Stimulated activated CD8-positive, alpha-beta memory T cell treated with anti-CD3 and anti-CD28 coated beads, Interleukin-4, amount 100 ng/mL, for 24 hours (primary cell): ENCODE results near the gene FAM13B.
"Not testable (repeated sequence)": the region's sequence is repeated elsewhere in the genome, so short reads cannot be mapped to it uniquely, and the experiment has no call there.

ENCODE experiments used
- DNase-seq: peaks from one replicate; pipeline ENCODE4 v3.0.0-alpha.2; 2020; ENCODE audit warnings: low read depth

The FAM13B gene

GRCh38 chr5:138032572-138033385, at the start of gene FAM13B:
Gene FAM13B, minus strand, starts transcription at chr5:138033079. Its CDS starts 13,968 bp downstream, at chr5:138019111.
- DNase-seq: peak; percentile 65

GRCh38 chr5:138082033-138082432, 49.2 kb upstream of the FAM13B start:
- DNase-seq: no peak

GRCh38 chr5:138078006-138078643, 45.2 kb upstream of the FAM13B start:
- DNase-seq: no peak

GRCh38 chr5:138077064-138077696, 44.3 kb upstream of the FAM13B start:
- DNase-seq: peak; percentile 8

- DNase-seq: not testable (repeated sequence)
Observed at GRCh38 chr5:138070026-138070425, 37.1 kb upstream of the FAM13B start.

DNA sequence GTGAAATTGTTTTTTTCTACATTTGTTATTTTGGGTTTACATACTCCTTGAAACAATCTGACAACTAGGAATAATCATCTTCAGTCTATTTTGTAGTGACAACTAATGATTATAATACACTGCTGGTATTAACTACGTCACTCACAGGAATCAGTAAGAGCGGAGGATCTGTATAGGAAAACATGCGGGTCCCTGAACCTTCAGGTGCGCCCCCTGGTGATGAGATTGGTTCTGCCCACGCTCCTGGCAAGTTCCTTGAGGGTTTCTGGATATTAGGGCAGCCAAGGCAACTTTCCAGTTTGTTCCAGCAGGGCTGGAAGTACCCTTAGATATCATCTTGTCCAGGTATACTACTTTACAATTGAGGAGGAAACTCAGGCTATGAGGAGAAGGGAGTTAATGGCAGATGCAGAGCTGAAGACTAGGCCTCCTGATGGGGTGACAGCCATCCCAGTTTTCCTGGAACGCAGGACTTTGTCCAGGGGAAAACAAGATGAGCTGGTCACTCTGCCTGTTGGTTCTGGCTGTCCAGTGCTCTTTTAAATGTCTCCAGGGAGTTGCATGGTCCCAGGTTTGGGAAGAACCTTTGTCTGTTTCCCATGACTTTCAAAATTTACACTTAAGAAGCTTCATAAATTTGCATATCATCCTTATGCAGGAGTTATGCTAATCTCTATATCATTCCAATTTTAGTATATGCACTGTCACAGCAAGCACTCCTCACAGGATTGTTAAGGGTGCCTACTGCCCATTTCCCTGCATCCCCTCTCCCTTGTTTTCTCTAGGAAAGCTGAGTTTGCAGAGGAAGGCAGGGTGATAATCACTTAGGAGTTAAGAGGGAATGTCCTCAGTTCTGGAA, 36.1 kb upstream of the FAM13B start:
- DNase-seq: peak; percentile 57

- no peak for DNase-seq
Observed at GRCh38 chr5:138067945-138068344, 35.1 kb upstream of the FAM13B start.

GRCh38 chr5:138065102-138065501, 32.2 kb upstream of the FAM13B start:
- DNase-seq: no peak

DNA sequence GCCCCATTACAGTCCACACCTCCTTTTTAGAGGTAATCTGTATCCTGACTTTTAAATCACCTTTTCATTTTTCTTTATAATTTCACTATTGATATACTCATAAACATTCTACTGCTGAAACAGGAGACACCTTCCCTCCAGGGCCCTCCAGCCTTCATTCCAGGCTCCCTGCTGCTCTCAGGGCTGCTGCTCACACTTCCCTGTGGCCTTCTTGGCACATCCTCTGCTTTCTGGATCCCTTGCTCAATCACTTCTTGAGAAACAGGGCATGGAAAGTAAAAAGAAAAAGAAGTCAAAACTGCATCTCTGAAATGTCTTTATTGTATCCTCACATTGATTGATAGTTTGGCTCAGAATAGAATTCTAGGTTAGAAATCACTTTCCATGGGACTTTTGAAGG, 31.6 kb upstream of the FAM13B start:
- no peak for DNase-seq

- no peak for DNase-seq
Observed at GRCh38 chr5:138054847-138055558, 22.1 kb upstream of the FAM13B start.

- no peak for DNase-seq
Observed at GRCh38 chr5:138054206-138054605, 21.3 kb upstream of the FAM13B start.

GRCh38 chr5:138053554-138053953, 20.7 kb upstream of the FAM13B start:
- no peak for DNase-seq

DNA sequence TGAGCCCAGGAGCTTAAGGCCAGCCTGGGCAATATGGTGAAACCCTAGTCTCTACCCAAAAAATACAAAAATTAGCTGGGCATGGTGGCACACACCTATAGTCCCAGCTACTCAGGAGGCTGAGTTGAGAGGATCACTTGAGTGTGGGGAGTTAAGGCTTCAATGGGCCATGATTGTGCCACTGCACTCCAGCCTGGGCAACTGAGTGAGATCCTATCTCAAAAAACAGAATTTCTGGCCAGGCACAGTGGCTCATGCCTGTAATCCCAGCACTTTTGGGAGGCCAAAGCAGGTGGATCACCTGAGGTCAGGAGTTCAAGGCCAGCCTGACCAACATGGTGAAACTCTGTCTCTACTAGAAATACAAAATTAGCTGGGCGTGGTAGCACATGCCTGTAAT, 19.8 kb upstream of the FAM13B start:
- not testable (repeated sequence) for DNase-seq

DNA sequence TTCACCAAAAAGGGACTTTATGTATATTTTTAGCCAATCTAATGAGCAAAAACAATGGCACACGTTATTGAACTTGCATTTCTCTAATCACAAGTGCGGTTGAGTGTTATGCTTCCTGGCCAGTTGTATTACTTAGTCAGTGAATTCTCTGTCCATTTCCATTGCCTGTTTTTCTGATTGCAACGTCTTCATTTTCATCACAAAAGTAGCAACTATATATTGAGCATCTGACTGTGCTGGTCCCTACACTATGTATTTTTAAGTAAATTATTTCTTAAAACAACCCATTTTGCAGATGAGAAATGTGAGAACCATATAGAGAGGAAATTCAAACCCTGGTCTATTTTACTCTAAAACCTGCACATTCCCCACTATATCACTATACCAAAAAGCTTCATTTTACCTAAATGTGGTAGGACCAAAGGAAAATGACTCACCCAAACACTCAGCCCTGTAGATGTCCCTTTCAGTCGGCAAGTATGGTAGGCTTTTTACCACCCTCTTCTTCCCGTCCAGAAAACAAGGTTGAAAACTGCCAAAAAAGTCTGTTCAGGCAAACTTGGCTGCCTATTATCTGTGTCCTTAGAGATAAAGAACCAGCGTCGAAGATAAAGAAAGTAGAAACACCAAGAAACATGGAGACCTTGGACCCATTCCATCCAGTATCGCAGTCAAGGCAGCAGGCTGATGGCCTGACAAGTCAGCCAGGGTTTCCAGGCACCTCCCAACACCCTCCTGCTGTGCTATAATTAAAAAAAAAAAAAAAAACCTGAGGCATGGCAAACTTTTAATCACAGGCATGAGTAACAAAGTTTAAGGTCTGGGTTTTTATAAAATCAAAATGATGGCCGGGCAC, 18.8 kb upstream of the FAM13B start:
- DNase-seq: no peak

GRCh38 chr5:138045283-138045682, 12.4 kb upstream of the FAM13B start:
- DNase-seq: not testable (repeated sequence)

GRCh38 chr5:138038826-138039225, 5.9 kb upstream of the FAM13B start:
- no peak for DNase-seq

GRCh38 chr5:138037907-138038633, 5.2 kb upstream of the FAM13B start:
- DNase-seq: no peak

DNA sequence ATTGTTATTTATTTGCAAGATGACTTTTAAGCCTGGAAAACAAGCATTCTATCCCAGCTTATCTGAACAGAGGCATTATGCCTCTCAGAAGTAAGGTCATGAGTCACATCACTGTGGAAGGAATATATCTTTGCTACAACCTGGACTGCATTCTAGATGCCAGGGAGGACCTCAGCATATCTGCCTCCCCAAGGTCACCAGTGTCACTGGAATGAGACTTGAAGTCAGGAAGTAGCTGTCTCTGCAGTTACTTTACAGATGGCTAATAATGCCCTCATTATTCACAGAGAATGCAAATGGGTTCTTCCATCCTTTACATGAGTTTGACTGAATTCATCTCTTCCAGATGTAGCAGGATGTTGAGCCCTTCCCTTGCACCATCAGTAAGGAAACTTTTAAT, 4.4 kb upstream of the FAM13B start:
- no peak for DNase-seq

DNA sequence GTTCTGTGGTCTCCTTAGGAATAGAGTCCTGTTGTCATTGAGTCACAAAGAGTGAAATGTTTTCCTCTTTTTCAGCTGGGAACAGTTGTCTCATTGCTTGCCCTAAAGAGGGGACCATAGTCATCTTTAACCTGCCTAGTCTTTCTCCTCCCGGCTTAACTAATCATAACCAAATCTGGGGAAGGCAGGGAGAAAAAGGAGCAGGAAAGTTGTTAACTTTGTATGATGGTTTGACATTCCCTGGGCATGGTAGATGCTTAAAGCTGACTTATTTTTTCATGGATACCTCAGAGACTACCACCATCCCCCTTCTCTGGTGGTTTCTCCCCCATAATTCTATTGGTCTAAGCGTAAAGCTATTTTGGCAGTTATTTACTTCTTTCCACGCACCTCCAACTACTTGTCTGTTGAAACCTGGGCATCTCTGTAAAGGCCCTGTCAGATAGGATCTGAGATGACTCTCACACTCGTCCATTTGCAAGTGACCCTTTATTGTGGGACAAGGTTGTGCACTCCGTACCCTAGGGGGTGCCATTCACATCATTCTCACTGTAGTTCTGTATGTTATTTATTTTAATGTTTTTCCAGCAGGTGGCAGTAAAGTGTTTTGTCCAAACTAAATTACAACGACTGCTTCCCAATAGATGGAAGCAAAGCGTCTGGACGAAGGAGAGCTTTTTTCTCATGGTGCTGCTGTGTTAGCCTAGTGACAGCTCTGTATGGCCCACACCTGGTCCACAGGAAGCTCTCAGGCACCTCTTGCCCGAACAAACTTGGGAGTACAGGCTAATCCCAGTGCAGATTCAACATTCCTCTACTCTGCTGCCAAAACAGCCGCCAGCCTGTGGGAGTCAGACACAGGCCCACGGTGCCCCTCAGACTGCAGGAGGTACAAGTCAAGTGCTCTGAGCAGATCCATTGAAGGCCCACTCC, 3.0 kb upstream of the FAM13B start:
- peak; percentile 21 for DNase-seq
